Measurements from ENCODE around the gene EPHA2. TPM values are rescaled to one million over a fixed set of nuclear protein-coding genes. Genes with fewer than 3 reads are reported as not detected.
"Not testable (repeated sequence)": the region's sequence is repeated elsewhere in the genome, so short reads cannot be mapped to it uniquely, and the experiment has no call there.

EPHA2 gene
- not detected for polyA plus RNA-seq (ENCODE audit: low read depth in 6 of 6)

- peak; percentile 34 to 41 for ATAC-seq (ENCODE audit: low read depth in 2 of 2)
- no peaks in the 10 kb centered on the region for H3K36me3 Mint-ChIP-seq
Measured at GRCh38 chr1:16155537-16156410, at the start of gene EPHA2. TSS of gene EPHA2 (minus strand) at chr1:16156069. CDS start at chr1:16155932, 137 bp downstream.

DNA sequence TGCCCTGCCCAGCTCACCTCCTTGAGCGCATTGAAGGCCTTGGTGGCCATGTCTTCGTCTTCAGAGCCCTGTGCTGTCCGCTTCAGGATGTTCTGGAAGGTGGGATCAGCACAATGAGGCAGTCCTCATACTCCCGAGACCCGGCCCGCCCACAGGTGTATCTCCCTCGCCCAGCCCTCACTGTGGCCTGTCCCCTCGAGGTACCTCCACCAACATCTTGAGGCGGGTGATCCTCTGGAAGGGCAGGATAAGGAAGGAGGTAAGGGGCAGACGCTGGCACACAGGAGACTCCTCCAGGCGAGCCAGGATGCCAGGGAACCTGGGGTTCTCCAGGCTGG is 49.4 kb upstream of the EPHA2 start:
- Mint-ChIP-seq H3K4me3 (peak overlapping the region in 4 of 8 donors; percentile 48 to 93 (median 56)), H3K27ac (no peak overlapping the region), H3K36me3 (peaks cover 0 to 12% of the 10 kb centered on the region in 2 donors)

More at GRCh38 chr1:16155537-16156410, at the start of gene EPHA2:
- H3K9me3 Mint-ChIP-seq, result no peaks in the 10 kb centered on the region
- H3K27ac Mint-ChIP-seq, result peak within 1 kb of the TSS in 2 of 6 donors; percentile 57 to 68
- H3K4me3 Mint-ChIP-seq, result peak within 1 kb of the TSS; percentile 64 to 85 (median 80)
- peaks cover 13 to 59% (median 27%) of the 10 kb centered on the region in 3 donors for H3K27me3 Mint-ChIP-seq
- H3K4me1 Mint-ChIP-seq, result peaks cover 11 to 39% (median 26%) of the 10 kb centered on the region in 3 donors
- no peak for DNase-seq

DNA sequence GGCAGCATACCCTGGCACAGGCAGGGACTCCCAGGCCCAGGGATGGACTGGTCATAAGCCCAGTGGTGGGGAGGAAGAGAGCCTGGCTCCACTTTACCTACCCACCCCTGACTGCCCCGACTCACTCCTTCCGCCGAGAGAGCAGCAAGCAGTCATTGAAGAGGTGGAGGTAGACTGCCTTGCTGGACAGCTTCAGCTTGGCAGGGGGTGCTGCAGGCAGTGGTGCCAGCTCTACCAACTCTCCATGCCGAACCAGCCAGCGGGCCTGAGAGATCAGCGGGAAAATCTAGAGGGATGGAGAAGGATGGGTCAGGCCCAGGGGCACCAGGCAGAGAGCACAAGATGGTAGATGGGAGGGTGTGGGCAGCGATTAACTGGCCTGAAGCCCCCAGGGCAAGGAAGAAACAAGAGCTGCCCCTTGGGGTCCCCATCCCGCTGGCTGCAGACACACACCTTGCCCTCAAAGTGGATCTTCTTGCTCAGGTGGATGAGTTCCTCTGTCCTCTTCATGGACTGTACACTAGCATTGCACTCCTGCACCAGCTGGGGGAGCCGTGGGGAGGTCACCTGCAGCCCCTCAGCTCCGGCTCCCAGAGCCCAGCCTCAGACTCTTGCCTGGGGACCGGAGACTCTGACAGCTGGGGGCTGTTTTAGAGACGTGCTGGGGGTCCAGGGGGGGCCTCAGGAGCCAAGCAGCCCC is 48.9 kb upstream of the EPHA2 start:
- DNase-seq (no peak), ATAC-seq (ENCODE audit: low read depth in 2 of 2) (no peak)
- Mint-ChIP-seq H3K9me3 (no peaks in the 10 kb centered on the region), H3K27ac (peak overlapping the region in 1 of 6 donors; percentile 72), H3K4me3 (peak overlapping the region in 5 of 8 donors; percentile 10 to 87 (median 60)), H3K36me3 (peaks cover 0 to 12% of the 10 kb centered on the region in 2 donors), H3K4me1 (peaks cover 8 to 23% (median 8%) of the 10 kb centered on the region in 3 donors), H3K27me3 (no peaks in the 10 kb centered on the region)

More for the DNA sequence above, 49.4 kb upstream of the EPHA2 start:
- Mint-ChIP-seq H3K27me3 (no peaks in the 10 kb centered on the region), H3K9me3 (no peaks in the 10 kb centered on the region), H3K4me1 (peaks cover 5 to 23% (median 5%) of the 10 kb centered on the region in 3 donors)
- ATAC-seq (ENCODE audit: low read depth in 2 of 2), result no peak
- DNase-seq, result no peak

- H3K36me3 Mint-ChIP-seq, result peaks cover 0 to 12% of the 10 kb centered on the region in 2 donors
- ATAC-seq (ENCODE audit: low read depth in 2 of 2) (no peak), DNase-seq (no peak)
- H3K4me1 Mint-ChIP-seq, result peaks cover 8 to 23% (median 14%) of the 10 kb centered on the region in 3 donors
- peak overlapping the region in 4 of 8 donors; percentile 14 to 48 (median 18) for H3K4me3 Mint-ChIP-seq
- no peaks in the 10 kb centered on the region for H3K27me3 Mint-ChIP-seq
- H3K27ac Mint-ChIP-seq, result peak overlapping the region in 1 of 6 donors; percentile 49
- no peaks in the 10 kb centered on the region for H3K9me3 Mint-ChIP-seq
Measured at GRCh38 chr1:16204216-16204615, 48.3 kb upstream of the EPHA2 start.

- DNase-seq, result no peak
- Mint-ChIP-seq H3K27me3 (no peaks in the 10 kb centered on the region), H3K9me3 (no peaks in the 10 kb centered on the region), H3K4me1 (peaks cover 8 to 23% (median 14%) of the 10 kb centered on the region in 3 donors), H3K36me3 (peaks cover 0 to 12% of the 10 kb centered on the region in 2 donors), H3K27ac (peak overlapping the region in 1 of 6 donors; percentile 82), H3K4me3 (peak overlapping the region in 1 of 8 donors; percentile 14)
- no peak for ATAC-seq (ENCODE audit: low read depth in 2 of 2)
Measured at GRCh38 chr1:16203550-16203949, 47.7 kb upstream of the EPHA2 start.

GRCh38 chr1:16202281-16203210 is 46.7 kb upstream of the EPHA2 start:
- no peak for DNase-seq
- H3K9me3 Mint-ChIP-seq, result no peaks in the 10 kb centered on the region
- no peak for ATAC-seq (ENCODE audit: low read depth in 2 of 2)
- peak overlapping the region in 2 of 6 donors; percentile 53 to 74 for H3K27ac Mint-ChIP-seq
- H3K36me3 Mint-ChIP-seq, result peaks cover 0 to 12% of the 10 kb centered on the region in 2 donors
- H3K4me1 Mint-ChIP-seq, result peaks cover 8 to 23% (median 13%) of the 10 kb centered on the region in 3 donors
- peak overlapping the region in 1 of 8 donors; percentile 26 for H3K4me3 Mint-ChIP-seq
- H3K27me3 Mint-ChIP-seq, result no peaks in the 10 kb centered on the region

GRCh38 chr1:16199700-16200099 is 43.8 kb upstream of the EPHA2 start:
- H3K27ac Mint-ChIP-seq, result peak overlapping the region in 3 of 6 donors; percentile 31 to 77 (median 49)
- no peaks in the 10 kb centered on the region for H3K9me3 Mint-ChIP-seq
- no peak for ATAC-seq (ENCODE audit: low read depth in 2 of 2)
- H3K4me3 Mint-ChIP-seq, result no peak overlapping the region
- H3K27me3 Mint-ChIP-seq, result no peaks in the 10 kb centered on the region
- peaks cover 3 to 10% (median 8%) of the 10 kb centered on the region in 3 donors for H3K4me1 Mint-ChIP-seq
- no peak for DNase-seq
- peaks cover 0 to 12% of the 10 kb centered on the region in 2 donors for H3K36me3 Mint-ChIP-seq

DNA sequence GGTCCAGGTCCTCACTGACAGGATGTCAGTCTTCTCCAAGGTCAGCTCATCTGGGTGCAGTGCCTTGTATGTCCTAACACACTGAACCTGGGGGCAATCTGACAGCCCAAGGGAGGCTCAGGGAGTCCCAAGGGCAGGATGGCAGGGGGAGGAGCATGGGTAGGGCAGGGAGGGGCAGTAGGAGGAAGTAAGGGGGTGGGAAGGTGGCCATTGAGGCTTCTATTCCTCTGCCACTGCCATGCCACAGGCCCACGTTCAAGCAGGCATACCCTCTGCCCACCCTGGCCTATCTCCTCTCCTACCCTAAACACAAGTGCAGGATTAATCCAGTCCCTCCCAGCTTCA is 43.3 kb upstream of the EPHA2 start:
- no peak overlapping the region for H3K4me3 Mint-ChIP-seq
- H3K4me1 Mint-ChIP-seq, result peaks cover 3 to 8% (median 7%) of the 10 kb centered on the region in 3 donors
- DNase-seq (no peak), ATAC-seq (ENCODE audit: low read depth in 2 of 2) (no peak)
- no peaks in the 10 kb centered on the region for H3K27me3 Mint-ChIP-seq
- H3K9me3 Mint-ChIP-seq, result no peaks in the 10 kb centered on the region
- peaks cover 0 to 12% of the 10 kb centered on the region in 2 donors for H3K36me3 Mint-ChIP-seq
- H3K27ac Mint-ChIP-seq, result peak overlapping the region in 1 of 6 donors; percentile 49

- H3K4me3 Mint-ChIP-seq, result no peak overlapping the region
- DNase-seq (no peak), ATAC-seq (ENCODE audit: low read depth in 2 of 2) (no peak)
- H3K27me3 Mint-ChIP-seq, result no peaks in the 10 kb centered on the region
- H3K4me1 Mint-ChIP-seq, result peaks cover 3 to 8% (median 6%) of the 10 kb centered on the region in 3 donors
- peaks cover 0 to 6% of the 10 kb centered on the region in 2 donors for H3K36me3 Mint-ChIP-seq
- H3K27ac Mint-ChIP-seq, result peak overlapping the region in 2 of 6 donors; percentile 37 to 59
- H3K9me3 Mint-ChIP-seq, result no peaks in the 10 kb centered on the region
Measured at GRCh38 chr1:16198444-16199156, 42.7 kb upstream of the EPHA2 start.

DNA sequence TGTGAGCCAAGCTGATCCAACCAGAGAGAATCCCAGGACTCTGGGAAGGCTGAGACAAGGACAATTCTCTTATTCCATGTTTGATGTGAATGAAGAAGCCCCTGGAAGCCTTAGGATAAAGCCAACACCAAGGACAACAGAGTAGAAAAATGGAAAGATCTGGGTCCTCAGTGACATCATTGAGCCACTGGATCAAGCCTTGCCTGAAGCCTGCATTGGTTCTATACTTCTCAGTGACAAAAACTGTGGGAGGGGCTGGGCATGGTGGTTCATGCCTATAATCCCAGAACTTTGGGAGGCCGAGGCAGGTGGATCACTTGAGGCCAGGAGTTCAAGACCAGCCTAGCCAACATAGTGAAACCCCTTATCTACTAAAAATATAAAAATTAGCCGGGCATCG is 41.0 kb upstream of the EPHA2 start:
- Mint-ChIP-seq H3K9me3 (no peaks in the 10 kb centered on the region), H3K27me3 (no peaks in the 10 kb centered on the region), H3K27ac (no peak overlapping the region), H3K4me3 (no peak overlapping the region), H3K36me3 (no peaks in the 10 kb centered on the region), H3K4me1 (peaks cover 0 to 8% (median 3%) of the 10 kb centered on the region in 3 donors)
- DNase-seq (no peak), ATAC-seq (ENCODE audit: low read depth in 2 of 2) (no peak)

DNA sequence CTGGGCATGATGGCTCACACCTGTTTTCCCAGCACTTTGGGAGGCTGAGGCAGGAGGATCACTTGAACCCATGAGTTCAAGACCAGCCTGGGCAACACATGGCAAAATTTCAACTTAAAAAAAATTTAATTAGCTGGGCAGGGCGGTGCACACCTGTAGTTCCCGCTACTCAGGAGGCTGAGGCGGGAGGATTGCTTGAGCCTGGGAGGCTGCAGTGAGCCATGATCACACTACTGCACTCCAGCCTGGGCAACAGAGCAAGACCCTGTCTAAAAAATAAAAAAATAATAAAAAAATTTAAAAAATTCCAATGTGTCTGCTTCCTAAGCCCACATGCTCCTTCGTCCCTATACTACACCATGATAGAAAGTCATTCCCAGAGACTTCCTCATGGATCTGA is 40.3 kb upstream of the EPHA2 start:
- H3K4me3 Mint-ChIP-seq; H3K9me3 Mint-ChIP-seq; H3K4me1 Mint-ChIP-seq; ATAC-seq (ENCODE audit: low read depth in 2 of 2); H3K36me3 Mint-ChIP-seq; H3K27me3 Mint-ChIP-seq; DNase-seq: not testable (repeated sequence)
- H3K27ac Mint-ChIP-seq, result peak overlapping the region in 1 of 6 donors; percentile 89

DNA sequence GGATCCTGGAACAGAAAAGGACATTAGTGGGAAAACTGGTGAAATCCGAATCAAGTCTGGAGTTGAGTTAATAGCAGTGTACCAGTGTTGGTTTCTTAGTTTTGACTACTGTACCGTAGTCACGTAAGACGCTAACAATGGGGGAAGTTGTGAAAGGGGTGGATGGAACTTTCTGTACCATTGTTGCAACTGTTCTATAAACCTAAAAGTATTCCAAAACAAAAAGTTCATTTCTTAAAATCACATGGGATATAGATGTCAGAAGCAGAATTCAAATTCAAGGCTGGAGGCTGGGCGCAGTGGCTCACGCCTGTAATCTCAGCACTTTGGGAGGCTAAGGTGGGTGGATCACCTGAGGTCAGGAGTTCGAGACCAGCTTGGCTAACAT is 39.6 kb upstream of the EPHA2 start:
- H3K36me3 Mint-ChIP-seq, result no peaks in the 10 kb centered on the region
- no peak for ATAC-seq (ENCODE audit: low read depth in 2 of 2)
- peaks cover 4 to 10% (median 9%) of the 10 kb centered on the region in 3 donors for H3K27me3 Mint-ChIP-seq
- H3K9me3 Mint-ChIP-seq, result no peaks in the 10 kb centered on the region
- no peak for DNase-seq
- peaks cover 0 to 8% (median 3%) of the 10 kb centered on the region in 3 donors for H3K4me1 Mint-ChIP-seq
- no peak overlapping the region for H3K4me3 Mint-ChIP-seq
- no peak overlapping the region for H3K27ac Mint-ChIP-seq

All from naive B cell (primary cell).